Fibroblast of lung (primary cell): ENCODE data around the gene ALDH8A1.

Source experiments
- CTCF ChIP-seq, 2 donors: IDR thresholded peaks in 1 of 2; conservative IDR thresholded peaks in 1 of 2; 1 replicate in 1 of 2; 2 replicates in 1 of 2; pipeline ENCODE4 v1.5.1; 2011 to 2012; ENCODE audit warnings: low read length in 2 of 2, control low read depth in 1 of 2, inconsistent platforms in 1 of 2, low read depth in 1 of 2, mild to moderate bottlenecking in 1 of 2
- EZH2 ChIP-seq: IDR thresholded peaks from 2 replicates; pipeline ENCODE4 v1.5.1; 2012; ENCODE audit warnings: low read length, control low read depth, mild to moderate bottlenecking; ENCODE audit errors: missing control alignments

GRCh38 chr6:134888316-134888715, 61.6 kb downstream of the ALDH8A1 start:
- TF ChIP-seq CTCF (conservative IDR thresholded peaks at IDR 0.05 in 1 of 2, IDR thresholded peaks at IDR 0.05 in 1 of 2; ENCODE audit: low read depth in 1 of 2, low read length in 2 of 2), result no peak
- TF ChIP-seq EZH2, result no peak
